NCI-H146 (cell line): ENCODE results near the gene ACVR2B.

ENCODE experiments used
- DNase-seq: peaks from one replicate; lab custom pipeline; 2025; lab: John Stamatoyannopoulos, UW

ACVR2B gene

GRCh38 chr3:38458796-38459498 lies 5.3 kb downstream of the ACVR2B start:
- DNase-seq = no peak

DNA sequence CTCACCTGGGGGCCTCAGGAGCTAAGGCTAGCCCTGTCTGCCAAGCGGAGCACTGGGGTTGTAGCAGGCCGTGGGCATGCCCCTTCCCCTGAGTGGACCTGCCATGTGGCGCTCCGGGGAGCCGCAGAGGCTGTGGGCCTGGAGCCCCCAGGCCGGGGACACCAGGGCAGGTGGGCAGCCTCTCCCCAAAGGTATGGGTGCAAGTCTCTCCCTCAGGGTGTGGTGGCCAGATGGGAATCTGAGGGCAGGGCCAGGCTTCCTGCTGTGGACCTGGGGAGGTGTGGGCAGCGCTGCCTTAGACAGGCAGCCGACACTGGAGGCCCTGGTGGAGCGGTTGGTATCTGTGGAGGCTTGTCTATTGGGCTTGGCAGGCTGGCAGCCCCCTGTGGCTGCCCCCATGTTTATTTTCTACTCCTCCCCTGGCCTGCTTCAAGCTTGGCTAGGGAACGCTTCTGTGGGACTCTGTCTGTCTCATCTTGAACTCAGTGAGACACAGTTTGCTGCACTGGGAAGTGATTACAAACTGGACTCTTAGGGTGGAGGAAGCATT lies 5.9 kb downstream of the ACVR2B start:
- DNase-seq = no peak

GRCh38 chr3:38460377-38461270 lies 6.9 kb downstream of the ACVR2B start:
- no peak for DNase-seq

DNA sequence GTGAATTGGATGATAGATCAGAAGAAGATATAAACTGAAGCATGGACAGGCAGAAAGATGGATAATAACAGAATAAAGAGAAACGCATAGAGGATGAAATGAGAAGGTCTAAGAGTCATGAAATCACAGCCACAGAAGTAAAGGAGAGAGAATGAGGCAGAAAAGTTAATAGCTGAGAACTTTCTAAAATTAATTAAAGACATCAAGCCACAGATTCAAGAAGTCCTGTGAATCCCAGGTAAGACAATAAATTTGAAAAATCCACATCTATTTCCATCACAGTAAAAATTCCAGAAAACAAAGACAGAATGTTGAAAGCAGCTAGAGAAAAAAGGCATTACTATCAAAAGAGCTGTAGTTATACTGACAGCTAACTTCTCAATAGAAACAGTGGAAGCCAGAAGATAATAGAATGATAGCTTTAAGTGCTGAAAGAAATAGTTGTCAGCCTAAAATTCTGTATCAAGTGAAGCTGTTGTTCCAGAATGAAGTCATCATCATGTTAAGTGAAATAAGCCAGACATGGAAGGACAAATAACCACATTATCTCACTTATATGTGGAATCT lies 12.0 kb downstream of the ACVR2B start:
- DNase-seq = no peak

DNA sequence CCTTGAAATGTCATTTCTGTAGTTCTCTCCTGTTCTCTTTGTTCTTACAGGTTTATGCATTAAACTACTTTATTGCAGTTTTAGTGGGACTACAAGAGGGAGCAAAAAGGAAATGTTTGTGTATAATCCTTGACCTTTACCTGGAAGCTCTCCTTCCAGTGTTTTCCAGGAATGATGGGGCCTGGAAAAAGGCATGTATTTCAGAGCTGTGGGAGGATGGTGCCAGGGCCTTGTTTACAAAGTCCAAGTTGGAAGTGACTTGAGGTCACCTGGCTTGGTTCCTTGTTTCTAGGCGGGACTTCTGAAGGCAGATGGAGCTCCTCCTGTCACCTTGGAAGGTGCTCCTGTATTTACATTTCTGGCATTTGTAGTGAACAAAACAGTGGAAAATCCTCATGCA lies 15.1 kb downstream of the ACVR2B start:
- no peak for DNase-seq

GRCh38 chr3:38469852-38470251 lies 16.2 kb downstream of the ACVR2B start:
- DNase-seq = no peak

- no peak for DNase-seq
Measured at GRCh38 chr3:38471260-38471857, 17.7 kb downstream of the ACVR2B start.

DNA sequence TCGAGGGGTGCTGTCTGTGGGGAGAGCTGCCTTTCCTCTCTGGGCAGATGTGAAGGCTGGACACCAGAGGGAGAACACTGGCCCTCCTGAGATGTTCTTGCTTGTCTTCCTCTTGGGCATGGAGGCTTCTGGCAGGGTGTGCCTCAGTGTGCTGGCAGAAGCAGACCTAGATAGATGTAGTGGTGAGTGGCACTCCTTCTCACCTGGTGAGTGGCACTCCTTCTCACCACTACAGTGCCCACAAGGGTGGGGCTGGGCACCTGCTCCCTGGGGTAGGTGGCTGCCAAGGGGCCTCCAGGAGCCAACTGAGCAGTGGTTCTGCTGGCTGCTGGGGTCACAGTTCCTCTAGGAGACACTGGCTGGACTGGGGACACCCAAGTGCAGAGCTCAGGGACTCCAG lies 18.7 kb downstream of the ACVR2B start:
- DNase-seq = no peak

- no peak for DNase-seq
Measured at GRCh38 chr3:38473229-38473628, 19.5 kb downstream of the ACVR2B start.

GRCh38 chr3:38474928-38475605 lies 21.4 kb downstream of the ACVR2B start:
- DNase-seq = no peak

DNA sequence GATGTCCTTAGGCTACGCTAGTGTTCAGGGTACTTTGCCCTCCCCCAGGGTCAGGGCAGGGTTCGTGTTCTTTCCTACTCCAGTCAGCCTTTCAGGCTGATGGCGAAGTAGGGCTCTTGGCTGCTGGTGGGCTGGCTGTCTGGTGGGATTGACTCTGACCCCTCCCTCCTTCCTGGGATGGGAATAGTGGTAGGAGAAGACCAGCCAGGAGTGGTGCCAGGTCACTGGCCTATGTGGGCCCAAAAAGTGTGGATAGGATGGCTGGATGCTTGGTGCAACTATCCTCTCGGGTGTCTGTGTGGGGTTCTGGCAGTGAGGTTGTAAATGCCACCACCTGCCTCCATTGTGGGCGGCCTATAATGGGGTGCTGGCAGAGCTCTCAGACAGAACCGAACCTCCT lies 22.0 kb downstream of the ACVR2B start:
- DNase-seq = no peak

GRCh38 chr3:38476157-38476756 lies 22.6 kb downstream of the ACVR2B start:
- no peak for DNase-seq

GRCh38 chr3:38477057-38477820 lies 23.5 kb downstream of the ACVR2B start:
- no peak for DNase-seq

GRCh38 chr3:38477839-38478450 lies 24.3 kb downstream of the ACVR2B start:
- DNase-seq = no peak

DNA sequence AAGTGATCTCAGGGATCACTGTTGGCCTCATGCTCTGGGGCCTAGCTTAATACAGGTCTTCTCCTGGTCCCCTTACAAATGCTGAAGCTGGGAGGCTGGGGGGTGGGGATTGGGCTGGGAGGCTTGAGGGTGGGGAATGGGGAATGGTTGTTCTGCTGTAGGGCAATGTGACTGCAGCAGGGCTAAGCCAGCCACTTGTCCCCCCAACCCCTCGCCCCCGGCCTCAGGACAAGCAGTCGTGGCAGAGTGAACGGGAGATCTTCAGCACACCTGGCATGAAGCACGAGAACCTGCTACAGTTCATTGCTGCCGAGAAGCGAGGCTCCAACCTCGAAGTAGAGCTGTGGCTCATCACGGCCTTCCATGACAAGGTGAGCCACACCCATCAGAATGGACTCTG lies 25.2 kb downstream of the ACVR2B start:
- DNase-seq = no peak

DNA sequence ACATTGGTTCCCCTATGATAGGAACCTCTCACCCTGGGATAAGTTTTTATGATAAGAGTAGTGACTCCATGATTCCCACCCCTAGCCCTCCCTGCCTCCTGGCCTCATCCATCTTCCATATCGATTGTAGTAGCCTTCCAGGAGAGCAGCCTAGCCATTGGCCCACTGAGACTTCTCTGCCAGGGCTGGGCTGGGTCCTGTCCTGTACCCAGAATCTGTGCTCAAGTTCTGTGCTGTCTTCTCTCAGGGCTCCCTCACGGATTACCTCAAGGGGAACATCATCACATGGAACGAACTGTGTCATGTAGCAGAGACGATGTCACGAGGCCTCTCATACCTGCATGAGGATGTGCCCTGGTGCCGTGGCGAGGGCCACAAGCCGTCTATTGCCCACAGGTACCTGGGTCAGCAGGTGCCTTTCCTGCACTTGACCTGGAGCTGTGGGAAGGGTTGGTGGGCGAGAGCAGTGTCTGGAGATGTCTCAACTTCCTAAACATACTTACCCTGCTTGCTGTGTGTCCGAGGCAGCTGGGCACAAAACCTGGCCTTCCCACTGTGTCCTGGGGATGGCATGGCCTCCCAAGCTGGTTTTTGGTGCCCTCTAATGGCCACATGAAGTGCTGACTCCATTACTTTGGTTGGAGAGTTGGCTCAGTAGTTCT lies 25.9 kb downstream of the ACVR2B start:
- peak; percentile 34 for DNase-seq

- no peak for DNase-seq
Measured at GRCh38 chr3:38480093-38480445, 26.4 kb downstream of the ACVR2B start.

GRCh38 chr3:38480930-38481329 lies 27.2 kb downstream of the ACVR2B start:
- DNase-seq = no peak

GRCh38 chr3:38482951-38483350 lies 29.3 kb downstream of the ACVR2B start:
- no peak for DNase-seq

- no peak for DNase-seq
Measured at GRCh38 chr3:38487323-38487722, 33.6 kb downstream of the ACVR2B start.
